GM18907 (cell line): ENCODE results near the gene GNLY.
"Not testable (repeated sequence)": the region's sequence is repeated elsewhere in the genome, so short reads cannot be mapped to it uniquely, and the experiment has no call there.

Experiments
- ATAC-seq: cut with Tn5 transposase; IDR thresholded peaks from one replicate; pipeline ENCODE4 v1.9.1; 2021; ENCODE audit warnings: mild to moderate bottlenecking, moderate library complexity; ENCODE audit not compliant: unreplicated experiment

Gene GNLY

GRCh38 chr2:85694052-85695025, at the start of gene GNLY:
GNLY (plus strand) TSS chr2:85694358; CDS start chr2:85694419, 61 bp downstream.
- no peak for ATAC-seq

DNA sequence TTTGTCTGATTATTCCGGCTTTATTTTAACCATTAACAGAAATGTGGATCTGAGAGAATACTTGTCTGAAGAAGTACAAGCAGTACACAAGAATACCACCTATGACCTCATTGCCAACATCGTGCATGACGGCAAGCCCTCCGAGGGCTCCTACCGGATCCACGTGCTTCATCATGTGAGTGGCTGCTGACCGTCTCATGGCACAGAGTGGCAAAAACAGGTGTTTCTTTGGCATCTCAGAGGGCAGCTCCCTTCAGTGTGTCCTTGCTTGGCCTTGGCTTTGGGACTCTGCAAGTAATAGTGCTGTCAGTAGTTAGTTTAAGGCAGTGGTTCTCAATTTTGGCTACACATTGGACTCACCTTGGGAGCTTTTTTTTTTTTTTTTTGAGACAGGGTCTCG, 49.2 kb upstream of the GNLY start:
- ATAC-seq = no peak

DNA sequence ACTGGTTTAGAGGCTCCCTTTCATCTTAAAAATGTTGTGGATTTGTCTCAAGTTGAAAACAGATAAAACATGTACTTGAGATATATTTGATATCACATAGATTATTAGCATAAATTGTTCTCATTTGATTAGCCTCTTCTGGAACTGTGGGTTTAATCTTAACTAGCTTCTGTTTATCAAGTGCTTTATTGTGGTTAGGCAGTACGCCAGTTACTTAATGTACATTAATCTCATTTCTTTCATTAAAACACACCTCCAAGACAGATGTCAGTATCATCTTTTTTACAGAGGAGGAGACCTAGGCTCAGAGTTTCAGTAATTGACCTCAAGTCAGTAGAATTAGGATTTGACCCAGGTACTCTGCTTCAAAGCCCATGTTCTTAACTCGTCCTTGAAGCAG, 48.0 kb upstream of the GNLY start:
- ATAC-seq = no peak

DNA sequence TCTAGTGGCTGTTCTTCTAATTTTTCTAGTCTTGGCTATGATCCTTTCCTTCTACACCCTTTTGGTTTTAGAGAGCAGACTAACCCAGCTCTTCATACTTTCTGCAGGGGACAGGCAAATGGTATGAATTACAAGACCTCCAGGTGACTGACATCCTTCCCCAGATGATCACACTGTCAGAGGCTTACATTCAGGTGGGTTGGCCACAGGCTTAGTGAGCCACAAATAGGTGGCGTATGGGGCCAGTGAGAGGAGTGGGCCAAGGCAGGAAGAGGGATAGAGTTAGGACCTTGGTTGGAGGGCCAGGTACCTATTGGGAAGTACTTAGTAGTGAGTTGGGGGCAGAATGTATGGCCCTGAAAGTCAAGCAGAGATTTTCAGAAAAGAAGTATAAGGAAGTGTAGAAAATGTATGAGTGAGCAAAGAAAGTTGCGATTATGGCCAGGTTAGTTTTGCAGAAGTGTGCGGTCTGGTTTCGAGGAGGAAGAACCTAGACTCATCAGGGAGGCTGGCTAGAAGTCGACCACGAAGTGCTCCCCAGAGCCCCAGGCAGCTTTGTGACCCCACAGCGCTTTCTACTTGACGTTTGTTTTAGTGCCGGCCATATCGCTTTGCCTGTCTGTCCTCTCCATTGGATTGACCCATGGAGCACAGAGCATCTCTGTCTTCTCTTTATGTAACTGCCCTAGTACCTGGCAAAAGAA, 46.2 kb upstream of the GNLY start:
- ATAC-seq = no peak

DNA sequence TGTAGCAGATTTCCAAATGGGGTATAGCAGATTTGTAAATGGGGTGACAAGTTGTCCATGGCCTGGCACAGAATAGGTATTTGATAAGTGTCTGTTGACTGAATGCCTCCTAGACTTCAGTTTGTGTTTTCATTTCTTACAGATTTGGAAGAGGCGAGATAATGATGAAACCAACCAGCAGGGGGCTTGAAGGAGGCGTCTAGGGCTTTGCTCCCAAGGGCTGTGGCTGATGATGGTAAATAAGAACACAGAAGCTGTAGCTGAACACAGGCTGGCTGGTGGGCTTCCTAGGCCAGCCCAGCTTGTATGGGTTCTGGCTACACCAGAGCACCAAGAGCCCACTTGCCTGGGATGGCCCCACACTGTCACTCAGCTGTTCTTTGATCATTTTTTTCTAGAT, 45.5 kb upstream of the GNLY start:
- no peak for ATAC-seq

DNA sequence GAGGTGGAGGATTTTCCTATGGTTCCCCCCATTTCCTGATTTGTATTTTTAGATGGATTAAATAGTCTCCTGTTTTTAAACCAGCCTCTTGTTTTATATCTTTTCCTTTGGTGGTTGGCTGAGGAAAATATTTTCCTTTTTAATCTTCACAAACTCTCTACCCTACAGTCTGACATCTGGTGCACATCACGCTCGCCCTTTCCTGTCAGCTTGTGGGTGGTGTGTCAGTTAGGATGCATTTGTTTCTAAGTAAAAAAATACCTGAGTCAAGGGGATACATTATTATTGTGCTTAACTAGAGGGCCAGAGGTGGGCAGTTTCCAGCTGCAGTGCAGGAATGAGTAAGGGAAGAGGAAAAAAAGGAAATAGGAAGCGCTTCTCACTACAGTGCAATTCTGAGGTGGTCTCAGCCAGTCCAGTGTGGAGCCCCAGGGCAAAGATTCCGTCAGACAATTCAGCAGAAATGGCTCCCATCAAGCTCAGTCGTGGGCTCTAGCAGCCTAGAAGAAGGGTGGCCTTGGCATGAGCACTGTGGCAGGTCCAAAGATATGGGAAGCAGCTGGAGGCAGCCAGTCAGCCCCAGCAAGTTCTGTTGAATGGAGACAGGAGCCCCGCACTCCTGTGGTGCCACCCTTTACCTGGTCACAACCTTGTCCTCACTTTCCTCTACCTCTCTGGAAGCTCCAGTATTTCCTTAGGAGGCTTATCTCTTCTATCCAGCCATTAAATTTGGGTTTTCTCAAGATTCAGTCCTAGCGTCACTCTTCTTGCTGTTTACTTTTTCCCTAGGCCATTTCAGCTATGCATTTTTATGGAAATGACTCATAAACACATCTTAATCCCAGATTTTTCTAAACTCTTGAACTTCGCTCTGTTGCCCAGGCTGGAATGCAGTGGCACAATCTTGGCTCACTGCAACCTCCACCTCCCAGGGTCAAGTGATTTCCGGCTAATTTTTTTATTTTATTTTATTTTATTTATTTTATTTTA, 44.7 kb upstream of the GNLY start:
- no peak for ATAC-seq

- ATAC-seq = no peak
These were observed 43.7 kb upstream of the GNLY start for GRCh38 chr2:85650456-85650855.

DNA sequence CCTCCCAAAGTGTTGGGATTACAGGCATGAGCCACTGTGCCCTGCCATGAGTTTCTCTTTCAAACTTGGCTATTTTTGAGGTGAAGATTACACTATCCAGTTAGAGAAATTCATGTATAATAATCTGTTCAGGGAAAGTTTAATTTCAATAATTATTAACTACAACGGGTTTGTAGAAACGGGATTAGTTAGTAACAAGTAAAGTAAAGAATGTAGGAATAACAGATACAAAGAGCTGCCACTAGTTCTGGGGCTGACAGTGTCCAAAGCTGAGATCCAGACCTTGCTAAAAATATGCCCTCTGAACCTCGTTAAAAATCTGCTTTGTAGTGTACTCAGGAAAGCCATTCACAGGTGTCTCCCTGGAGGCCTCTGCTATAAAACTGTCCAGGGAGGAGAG, 43.1 kb upstream of the GNLY start:
- no peak for ATAC-seq

GRCh38 chr2:85652056-85652455, 42.1 kb upstream of the GNLY start:
- no peak for ATAC-seq

DNA sequence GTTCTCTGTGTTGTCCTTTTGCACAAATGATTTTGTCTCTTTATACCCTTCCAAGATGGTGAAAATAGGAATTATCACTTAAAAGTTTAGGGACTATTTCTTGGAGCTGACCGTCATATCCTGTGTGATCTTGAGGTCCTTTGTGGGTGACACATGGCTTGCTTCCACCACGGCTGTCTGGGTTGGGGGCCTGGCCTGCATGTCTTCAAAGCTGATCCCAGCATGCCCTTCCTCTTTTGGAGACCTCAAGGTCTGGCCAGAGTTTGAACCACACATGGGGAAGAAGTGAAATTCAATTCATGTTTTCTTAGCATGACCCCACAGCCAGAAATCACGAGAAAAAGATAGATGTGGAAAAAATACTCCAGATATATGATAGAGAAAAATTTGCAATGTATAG, 40.2 kb upstream of the GNLY start:
- no peak for ATAC-seq

DNA sequence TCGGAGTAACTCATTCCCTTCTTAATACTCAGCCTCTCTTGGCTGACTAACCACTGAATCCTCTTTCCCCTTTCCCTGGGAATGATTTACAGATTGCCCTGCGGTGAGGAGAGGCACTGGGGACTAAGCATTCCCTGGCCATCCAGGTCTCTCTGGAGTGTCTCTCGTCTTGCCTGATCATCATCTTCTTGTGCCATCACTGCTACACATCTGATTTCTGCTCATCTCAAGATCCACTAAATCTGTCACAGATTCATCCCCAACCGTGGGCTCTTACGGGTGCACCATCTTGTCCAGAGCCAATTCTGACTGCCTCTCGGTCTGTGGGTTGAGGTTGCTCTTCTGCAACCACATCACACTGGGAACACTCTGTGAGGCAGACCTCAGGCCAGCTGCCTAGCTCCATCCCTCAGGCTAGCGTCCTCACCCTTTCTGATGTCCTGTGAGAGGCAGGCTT, 38.2 kb upstream of the GNLY start:
- no peak for ATAC-seq

GRCh38 chr2:85656468-85656867, 37.7 kb upstream of the GNLY start:
- no peak for ATAC-seq

GRCh38 chr2:85657399-85657798, 36.8 kb upstream of the GNLY start:
- ATAC-seq = not testable (repeated sequence)

DNA sequence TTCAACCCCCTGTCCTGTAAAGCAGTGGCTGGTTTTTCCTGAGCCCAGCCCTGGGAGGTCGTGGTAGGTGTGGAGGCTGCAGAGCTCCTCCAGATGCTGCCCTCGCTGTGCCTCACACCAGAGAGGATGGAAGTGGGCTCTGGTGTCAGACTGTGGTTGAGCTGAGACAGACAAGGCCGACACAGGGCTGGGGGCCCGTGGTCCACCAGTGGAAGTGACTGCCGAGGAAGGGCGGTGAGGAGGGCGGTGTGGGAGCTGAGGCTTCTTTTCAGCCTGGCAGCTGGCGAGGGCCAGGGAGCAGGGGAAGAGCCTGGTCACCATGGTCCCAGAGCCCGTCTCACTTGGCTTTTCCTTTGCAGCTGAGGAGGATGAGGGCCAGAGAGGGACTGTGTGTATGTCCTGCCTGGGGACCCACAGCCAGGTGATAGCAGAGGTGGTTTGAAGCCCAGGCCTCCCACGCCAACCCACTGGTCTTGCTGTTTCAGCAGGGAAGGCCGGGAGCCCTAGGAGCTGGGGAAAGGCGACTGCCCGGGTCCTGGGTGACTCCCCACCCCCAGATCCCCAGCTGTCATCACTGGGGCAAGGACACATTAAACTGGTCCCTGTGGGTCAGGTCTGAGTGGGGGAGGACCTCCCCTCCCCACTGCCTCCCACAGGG, 34.7 kb upstream of the GNLY start:
- ATAC-seq = no peak

GRCh38 chr2:85660301-85660700, 33.9 kb upstream of the GNLY start:
- ATAC-seq = not testable (repeated sequence)

- ATAC-seq = no peak
These were observed 33.4 kb upstream of the GNLY start for GRCh38 chr2:85660725-85661124.

DNA sequence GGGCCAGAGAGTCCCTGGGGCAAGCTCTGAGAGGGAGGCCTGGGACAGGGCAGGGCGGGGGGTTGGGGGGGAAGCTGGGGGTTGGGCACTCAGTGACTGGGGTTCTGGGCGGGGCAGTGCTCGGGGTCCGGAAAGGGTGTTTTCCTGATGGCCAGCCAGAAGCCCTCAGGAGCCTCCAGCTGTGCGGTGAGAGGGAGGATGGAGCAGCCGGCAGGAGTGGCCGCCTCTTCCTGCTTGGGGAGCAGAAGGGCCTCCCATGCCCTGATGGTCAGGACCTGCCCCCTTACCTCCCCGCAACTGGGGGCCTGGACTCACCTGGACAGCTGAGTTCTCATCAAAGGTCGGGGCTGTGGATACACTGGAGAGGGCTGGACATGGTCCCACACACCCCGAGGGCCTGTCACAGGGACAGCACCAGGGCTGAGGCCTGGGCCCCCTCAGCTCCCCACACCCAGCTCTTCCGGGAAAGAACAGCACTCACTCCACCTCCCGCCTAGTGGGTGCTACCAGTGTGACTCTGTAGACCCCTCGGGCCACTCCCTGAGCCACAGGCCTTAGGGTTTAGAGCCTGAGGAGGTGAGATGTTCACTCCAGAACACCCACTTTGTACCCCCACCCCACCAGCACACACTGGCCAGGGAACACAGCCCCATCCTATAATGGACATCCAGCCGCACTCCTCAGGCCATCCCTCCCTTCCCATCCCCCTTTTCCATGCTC, 32.9 kb upstream of the GNLY start:
- no peak for ATAC-seq

DNA sequence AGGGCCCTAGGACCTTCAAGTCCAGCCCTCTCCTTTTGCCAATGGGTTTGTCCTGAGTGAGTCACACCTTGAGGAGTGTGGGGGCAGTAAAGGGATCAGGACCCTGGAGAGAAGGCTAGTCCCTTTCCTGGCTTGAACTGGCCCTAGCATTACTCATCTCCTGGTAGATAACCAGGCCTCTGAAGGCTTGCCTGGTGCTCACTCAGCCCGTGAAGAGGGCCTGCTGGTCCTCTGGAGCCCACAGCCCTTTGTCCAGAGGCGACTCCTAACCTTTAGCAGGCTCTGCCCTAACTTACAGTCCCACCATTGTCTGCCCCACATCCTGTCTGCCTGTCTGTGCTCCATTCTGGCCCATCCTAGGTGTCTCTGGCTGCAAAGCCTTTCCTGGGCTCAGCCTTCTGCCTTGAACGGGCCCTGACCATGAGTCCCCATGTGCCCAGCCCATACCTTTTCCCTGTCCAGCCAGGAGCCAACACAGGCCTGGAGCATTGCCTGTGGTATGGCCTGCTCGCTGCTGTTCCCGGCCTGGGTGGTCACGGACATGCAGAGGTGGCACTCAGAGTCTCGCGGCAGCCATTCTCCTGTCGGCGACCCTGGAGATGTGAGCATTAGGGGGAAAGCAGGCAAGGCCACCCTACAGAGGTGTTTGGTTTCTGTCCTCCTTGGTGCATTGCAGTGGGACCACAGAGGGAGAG, 31.1 kb upstream of the GNLY start:
- no peak for ATAC-seq
